GM19043 (cell line): Measurements from ENCODE around the gene RAD51B.
"Not testable (repeated sequence)": the region's sequence is repeated elsewhere in the genome, so short reads cannot be mapped to it uniquely, and the experiment has no call there.

Experiments used
- ATAC-seq: cut with Tn5 transposase; IDR thresholded peaks from one replicate; pipeline ENCODE4 v1.9.1; 2021; ENCODE audit warnings: low read depth; ENCODE audit not compliant: unreplicated experiment

RAD51B gene

GRCh38 chr14:67819563-67820421 lies at the start of gene RAD51B:
TSS of gene RAD51B (plus strand) at chr14:67819779.
- ATAC-seq, result peak; percentile 66

- ATAC-seq, result no peak
These were observed 45.7 kb upstream of the RAD51B start for GRCh38 chr14:67773844-67774377.

- ATAC-seq, result no peak
These were observed 42.8 kb upstream of the RAD51B start for GRCh38 chr14:67776653-67777322.

GRCh38 chr14:67778792-67779191 lies 40.8 kb upstream of the RAD51B start:
- ATAC-seq, result no peak

GRCh38 chr14:67782090-67782489 lies 37.5 kb upstream of the RAD51B start:
- no peak for ATAC-seq

- ATAC-seq, result no peak
These were observed 35.2 kb upstream of the RAD51B start for GRCh38 chr14:67784244-67784823.

- ATAC-seq, result no peak
These were observed 34.1 kb upstream of the RAD51B start for GRCh38 chr14:67785270-67786109.

GRCh38 chr14:67787673-67788072 lies 31.9 kb upstream of the RAD51B start:
- no peak for ATAC-seq

GRCh38 chr14:67798731-67799130 lies 20.8 kb upstream of the RAD51B start:
- ATAC-seq, result no peak

- ATAC-seq, result no peak
These were observed 18.8 kb upstream of the RAD51B start for GRCh38 chr14:67800743-67801142.

- ATAC-seq, result no peak
These were observed 13.3 kb upstream of the RAD51B start for GRCh38 chr14:67806246-67806645.

GRCh38 chr14:67814821-67815220 lies 4.8 kb upstream of the RAD51B start:
- no peak for ATAC-seq

- no peak for ATAC-seq
These were observed 3.9 kb upstream of the RAD51B start for GRCh38 chr14:67815573-67816225.

GRCh38 chr14:67816326-67817002 lies 3.1 kb upstream of the RAD51B start, which contains the start of gene ZFYVE26:
TSS of gene ZFYVE26 (minus strand) at chr14:67816590. CDS start at chr14:67815963, 627 bp downstream.
- peak; percentile 87 for ATAC-seq

GRCh38 chr14:67817750-67818438 lies 1.7 kb upstream of the RAD51B start:
- ATAC-seq, result no peak

GRCh38 chr14:67818476-67818875 lies 1.1 kb upstream of the RAD51B start:
- ATAC-seq, result not testable (repeated sequence)

- no peak for ATAC-seq
These were observed 921 bp downstream of the RAD51B start for GRCh38 chr14:67820428-67820971.

- no peak for ATAC-seq
These were observed 1.5 kb downstream of the RAD51B start for GRCh38 chr14:67821121-67821520.
